Activated CD4-positive, alpha-beta T cell treated with anti-CD3 and anti-CD28 coated beads, Interleukin-2, amount 50 U/mL, for 4 hours (primary cell): Measurements from ENCODE around the gene RHO.

Source experiments
- DNase-seq, 2 experiments: peaks; one replicate each; pipeline ENCODE4 v3.0.0-alpha.2; 2020

The RHO gene

DNA sequence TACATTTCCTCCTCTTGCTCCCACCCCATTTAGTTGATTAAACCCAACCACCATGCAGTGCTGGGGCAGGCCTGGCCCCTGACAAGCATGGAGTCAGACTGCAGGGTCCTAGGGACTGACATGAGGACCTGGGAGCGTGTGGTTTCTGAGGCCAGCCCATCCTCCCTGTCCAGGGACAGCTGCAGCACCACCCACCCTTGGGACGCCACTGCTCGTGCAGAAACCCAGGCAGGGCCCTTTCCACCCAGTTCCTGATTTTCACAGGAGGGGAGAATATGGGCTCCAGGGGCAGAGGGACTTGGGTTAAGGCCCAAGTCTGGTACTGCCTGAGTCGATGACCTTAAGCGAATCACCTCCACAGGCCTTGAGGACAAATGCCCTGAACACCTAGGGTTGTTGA is 54.4 kb downstream of the RHO start:
- DNase-seq, result no peak

- no peak for DNase-seq
Measured at GRCh38 chr3:129583289-129583688, 54.9 kb downstream of the RHO start.

DNA sequence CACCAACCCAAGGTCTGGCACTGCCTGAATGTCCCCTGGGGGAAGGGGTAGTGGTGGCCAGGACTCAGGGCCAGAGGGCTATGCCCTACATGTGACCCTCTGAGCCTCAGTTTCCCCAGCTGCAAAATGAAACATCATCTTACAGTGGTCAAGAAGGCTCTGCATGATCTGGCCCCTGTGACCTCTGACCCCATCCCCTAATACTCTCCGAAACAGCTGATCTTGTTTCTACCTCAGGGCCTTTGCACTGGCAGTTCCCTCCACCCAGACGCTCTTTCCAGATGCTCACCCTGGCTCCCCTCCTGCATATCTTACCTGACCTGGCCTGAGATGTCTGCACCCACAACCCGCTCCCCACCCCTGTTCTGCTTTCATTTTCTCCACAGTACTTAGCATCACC is 56.2 kb downstream of the RHO start:
- no peak for DNase-seq
